H9 (cell line): ENCODE measurements around the gene NBL1. TPM values are rescaled to one million over a fixed set of nuclear protein-coding genes. Genes with fewer than 3 reads are reported as not detected.

ENCODE experiments used
- DNase-seq: peaks from one replicate; pipeline ENCODE4 v3.0.0-alpha.2; 2017
- H2AFZ ChIP-seq: one replicate; pipeline ENCODE4 v1.6.1; 2013; ENCODE audit warnings: mild to moderate bottlenecking, low read length, control low read depth, moderate library complexity
- H2AK5ac ChIP-seq: 2 replicates; pipeline ENCODE4 v1.6.1; 2013; ENCODE audit warnings: low read length, control low read depth, mixed read lengths; ENCODE audit not compliant: insufficient read length
- H2BK120ac ChIP-seq: one replicate; pipeline ENCODE4 v1.6.1; 2013; ENCODE audit warnings: low read depth, mild to moderate bottlenecking, low read length, control low read depth, inconsistent platforms; ENCODE audit not compliant: poor library complexity, severe bottlenecking
- H2BK12ac ChIP-seq: 2 replicates; pipeline ENCODE4 v1.6.1; 2013; ENCODE audit warnings: low read length, control low read depth, mixed read lengths, low read depth; ENCODE audit not compliant: insufficient read length
- H2BK15ac ChIP-seq: 2 replicates; pipeline ENCODE4 v1.6.1; 2013; ENCODE audit warnings: low read depth, low read length, control low read depth
- H2BK20ac ChIP-seq: one replicate; pipeline ENCODE4 v1.6.1; 2013; ENCODE audit warnings: low read depth, mild to moderate bottlenecking, low read length, control low read depth, inconsistent platforms; ENCODE audit not compliant: poor library complexity, severe bottlenecking
- H2BK5ac ChIP-seq: 2 replicates; pipeline ENCODE4 v1.6.1; 2013; ENCODE audit warnings: low read length, control low read depth, mixed read lengths; ENCODE audit not compliant: insufficient read length
- H3K14ac ChIP-seq: 2 replicates; pipeline ENCODE4 v1.6.1; 2013; ENCODE audit warnings: low read length, control low read depth; ENCODE audit not compliant: insufficient read depth
- H3K18ac ChIP-seq: 2 replicates; pipeline ENCODE4 v1.6.1; 2013; ENCODE audit warnings: low read depth, mild to moderate bottlenecking, mixed read lengths, low read length, control low read depth; ENCODE audit not compliant: insufficient read length
- H3K23ac ChIP-seq: 2 replicates; pipeline ENCODE4 v1.6.1; 2013; ENCODE audit warnings: low read length, control low read depth, mixed read lengths, low read depth; ENCODE audit not compliant: insufficient read length
- H3K23me2 ChIP-seq: 2 replicates; pipeline ENCODE4 v1.6.1; 2013; ENCODE audit warnings: low read depth, mild to moderate bottlenecking, mixed read lengths, low read length, control low read depth; ENCODE audit not compliant: insufficient read length, poor library complexity, severe bottlenecking
- H3K27ac ChIP-seq: 2 replicates; pipeline ENCODE4 v1.5.1; 2013; ENCODE audit warnings: low read length, control low read depth, mixed read lengths, low read depth; ENCODE audit not compliant: insufficient read length
- H3K27me3 ChIP-seq: 2 replicates; pipeline ENCODE4 v1.6.1; 2013; ENCODE audit warnings: low read length, control low read depth, inconsistent platforms; ENCODE audit not compliant: insufficient read depth
- H3K4ac ChIP-seq: 2 replicates; pipeline ENCODE4 v1.6.1; 2013; ENCODE audit warnings: low read depth, mild to moderate bottlenecking, control low read depth, inconsistent platforms, low read length, moderate library complexity
- H3K4me1 ChIP-seq: 2 replicates; pipeline ENCODE4 v1.6.1; 2013; ENCODE audit warnings: low read length, control low read depth, inconsistent platforms; ENCODE audit not compliant: insufficient read depth
- H3K4me2 ChIP-seq: 2 replicates; pipeline ENCODE4 v1.6.1; 2013; ENCODE audit warnings: low read length, control low read depth, mixed read lengths; ENCODE audit not compliant: insufficient read length, insufficient read depth
- H3K56ac ChIP-seq: 2 replicates; pipeline ENCODE4 v1.6.1; 2013; ENCODE audit warnings: low read depth, mild to moderate bottlenecking, mixed read lengths, low read length, control low read depth; ENCODE audit not compliant: insufficient read length
- H3K79me1 ChIP-seq: 2 replicates; pipeline ENCODE4 v1.6.1; 2013; ENCODE audit warnings: low read depth, mild to moderate bottlenecking, moderate library complexity, low read length, control low read depth, inconsistent platforms; ENCODE audit not compliant: insufficient read depth, poor library complexity, severe bottlenecking
- H3K79me2 ChIP-seq: 2 replicates; pipeline ENCODE4 v1.6.1; 2013; ENCODE audit warnings: low read length, control low read depth, inconsistent platforms; ENCODE audit not compliant: insufficient read depth
- H3K9ac ChIP-seq: 2 replicates; pipeline ENCODE4 v1.6.1; 2013; ENCODE audit warnings: low read length, control low read depth, mixed read lengths; ENCODE audit not compliant: insufficient read length; ENCODE audit errors: extremely low read depth
- H3K9me3 ChIP-seq: one replicate; pipeline ENCODE4 v1.6.1; 2013; ENCODE audit warnings: low read depth, low read length, inconsistent platforms; ENCODE audit not compliant: control insufficient read depth
- H3T11ph ChIP-seq: one replicate; pipeline ENCODE4 v1.6.1; 2013; ENCODE audit warnings: mild to moderate bottlenecking, low read length, control low read depth, inconsistent platforms
- H4K20me1 ChIP-seq: one replicate; pipeline ENCODE4 v1.6.1; 2013; ENCODE audit not compliant: control insufficient read depth, insufficient read length, insufficient read depth
- H4K5ac ChIP-seq: 2 replicates; pipeline ENCODE4 v1.6.1; 2013; ENCODE audit warnings: low read depth, mild to moderate bottlenecking, mixed read lengths, low read length, control low read depth; ENCODE audit not compliant: insufficient read length
- H4K8ac ChIP-seq: replicated peaks from 2 replicates; pipeline ENCODE4 v1.6.1; 2013; ENCODE audit warnings: low read length, control low read depth, mixed read lengths, low read depth; ENCODE audit not compliant: insufficient read length
- H4K91ac ChIP-seq: 2 replicates; pipeline ENCODE4 v1.6.1; 2013; ENCODE audit warnings: low read depth, mild to moderate bottlenecking, moderate library complexity, mixed read lengths, low read length, control low read depth; ENCODE audit not compliant: insufficient read length
- H3K27ac Mint-ChIP-seq, 3 experiments: 2 replicates in 2 of 3; 3 replicates in 1 of 3; pipeline ENCODE4 v1.8.0; 2020 to 2021; ENCODE audit warnings: mixed read lengths in 3 of 3, mild to moderate bottlenecking in 1 of 3, moderate library complexity in 1 of 3
- H3K27me3 Mint-ChIP-seq: 2 replicates; pipeline ENCODE4 v1.8.0; 2021; ENCODE audit warnings: low read depth, mild to moderate bottlenecking, moderate library complexity, mixed read lengths
- H3K36me3 Mint-ChIP-seq, 3 experiments: 2 replicates in 2 of 3; 3 replicates in 1 of 3; pipeline ENCODE4 v1.8.0; 2020 to 2021; ENCODE audit warnings: low read depth in 3 of 3, mixed read lengths in 3 of 3; ENCODE audit not compliant: insufficient read depth in 1 of 3
- H3K4me1 Mint-ChIP-seq, 2 experiments: 2 replicates each; pipeline ENCODE4 v1.8.0; 2020; ENCODE audit warnings: mixed read lengths in 2 of 2
- H3K4me3 Mint-ChIP-seq, 2 experiments: 2 replicates in 1 of 2; 3 replicates in 1 of 2; pipeline ENCODE4 v1.8.0; 2020 to 2021; ENCODE audit warnings: mild to moderate bottlenecking in 2 of 2, mixed read lengths in 2 of 2, moderate library complexity in 1 of 2
- H3K9me3 Mint-ChIP-seq, 2 experiments: 2 replicates in 1 of 2; 3 replicates in 1 of 2; pipeline ENCODE4 v1.8.0; 2020; ENCODE audit warnings: mild to moderate bottlenecking in 2 of 2, mixed read lengths in 2 of 2, moderate library complexity in 1 of 2
- WGBS: extraction: QIAGEN DNeasy Blood & Tissue Kit; methylation state at CpG from one replicate; pipeline ENCODE4 v1.1.7; 2013; ENCODE audit warnings: missing lambda C conversion rate, low lambda C conversion rate, mixed read lengths; ENCODE audit not compliant: insufficient read length; ENCODE audit errors: extremely low coverage; 5-methylcytosine and 5-hydroxymethylcytosine counted together
- total RNA-seq: library from RNA; stranded (reverse); gene quantifications from 2 replicates; pipeline ENCODE4 v1.2.1, GENCODE V29; 2021
- TF ChIP-seq, protein P1 (sequence below): fragments of 200-600 bp; sonication (generic); conservative IDR thresholded peaks from 3 replicates; pipeline ENCODE4 v1.8.0; 2021; ENCODE audit warnings: antibody characterized with exemption, mild to moderate bottlenecking

NBL1 gene
- total RNA-seq, 1 experiment from 2014 or later, result 6.4 TPM

- TF ChIP-seq, protein P1, sequence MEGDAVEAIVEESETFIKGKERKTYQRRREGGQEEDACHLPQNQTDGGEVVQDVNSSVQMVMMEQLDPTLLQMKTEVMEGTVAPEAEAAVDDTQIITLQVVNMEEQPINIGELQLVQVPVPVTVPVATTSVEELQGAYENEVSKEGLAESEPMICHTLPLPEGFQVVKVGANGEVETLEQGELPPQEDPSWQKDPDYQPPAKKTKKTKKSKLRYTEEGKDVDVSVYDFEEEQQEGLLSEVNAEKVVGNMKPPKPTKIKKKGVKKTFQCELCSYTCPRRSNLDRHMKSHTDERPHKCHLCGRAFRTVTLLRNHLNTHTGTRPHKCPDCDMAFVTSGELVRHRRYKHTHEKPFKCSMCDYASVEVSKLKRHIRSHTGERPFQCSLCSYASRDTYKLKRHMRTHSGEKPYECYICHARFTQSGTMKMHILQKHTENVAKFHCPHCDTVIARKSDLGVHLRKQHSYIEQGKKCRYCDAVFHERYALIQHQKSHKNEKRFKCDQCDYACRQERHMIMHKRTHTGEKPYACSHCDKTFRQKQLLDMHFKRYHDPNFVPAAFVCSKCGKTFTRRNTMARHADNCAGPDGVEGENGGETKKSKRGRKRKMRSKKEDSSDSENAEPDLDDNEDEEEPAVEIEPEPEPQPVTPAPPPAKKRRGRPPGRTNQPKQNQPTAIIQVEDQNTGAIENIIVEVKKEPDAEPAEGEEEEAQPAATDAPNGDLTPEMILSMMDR, result no peak
- H3K27me3 Mint-ChIP-seq, result no peaks in the 10 kb centered on the region
- H3K4me1 Mint-ChIP-seq, result peaks cover 15 to 20% of the 10 kb centered on the region in 2 experiments
- Histone ChIP-seq H2BK120ac (no peak overlapping the region), H3K4ac (no peak overlapping the region), H3K23me2 (peaks cover 9% of the 10 kb centered on the region), H3K9me3 (no peaks in the 10 kb centered on the region), H3K18ac (no peak overlapping the region), H4K91ac (no peak overlapping the region), H2BK12ac (no peak overlapping the region), H3K27ac (no peak overlapping the region), H3K27me3 (no peaks in the 10 kb centered on the region), H3T11ph (no peak overlapping the region), H3K9ac (no peak overlapping the region), H3K79me2 (peaks cover 45% of the 10 kb centered on the region), H4K8ac (no peak overlapping the region), H3K79me1 (peaks cover 4% of the 10 kb centered on the region), H2BK15ac (no peak overlapping the region), H4K20me1 (peaks cover under 1% of the 10 kb centered on the region), H3K14ac (no peak overlapping the region), H3K4me1 (no peaks in the 10 kb centered on the region; the same call in 1 of the 2 replicates), H4K5ac (no peak overlapping the region), H3K56ac (no peak overlapping the region), H2AK5ac (no peak overlapping the region), H2BK5ac (no peak overlapping the region), H2BK20ac (no peak overlapping the region), H2AFZ (no peak overlapping the region), H3K4me2 (no peak overlapping the region), H3K23ac (no peak overlapping the region)
- H3K27ac Mint-ChIP-seq, result peak overlapping the region in 1 of 3 experiments; percentile 35; a peak in 1 of 7 replicates
- no peak overlapping the region for H3K4me3 Mint-ChIP-seq
- no CpG with 5 or more reads among the region's 3 CpGs for WGBS
- no peaks in the 10 kb centered on the region; a peak in 1 of 5 replicates for H3K9me3 Mint-ChIP-seq
- no peak for DNase-seq
- H3K36me3 Mint-ChIP-seq, result peaks cover 0 to 10% (median 2%) of the 10 kb centered on the region in 3 experiments; a peak in 4 of 7 replicates
Observed at GRCh38 chr1:19599810-19600209, 44.3 kb upstream of the NBL1 start.
